HG03520 (cell line): Measurements from ENCODE around the gene FXYD7.
"Not testable (repeated sequence)": the region's sequence is repeated elsewhere in the genome, so short reads cannot be mapped to it uniquely, and the experiment has no call there.

Experiments
- ATAC-seq: cut with Tn5 transposase; IDR thresholded peaks from one replicate; pipeline ENCODE4 v1.9.1; 2021; ENCODE audit warnings: mild to moderate bottlenecking, moderate library complexity; ENCODE audit not compliant: unreplicated experiment

FXYD7 gene

GRCh38 chr19:35194012-35194984 lies 51.2 kb downstream of the FXYD7 start:
- no peak for ATAC-seq

- ATAC-seq, result no peak
Observed at GRCh38 chr19:35195830-35196229, 52.8 kb downstream of the FXYD7 start.

DNA sequence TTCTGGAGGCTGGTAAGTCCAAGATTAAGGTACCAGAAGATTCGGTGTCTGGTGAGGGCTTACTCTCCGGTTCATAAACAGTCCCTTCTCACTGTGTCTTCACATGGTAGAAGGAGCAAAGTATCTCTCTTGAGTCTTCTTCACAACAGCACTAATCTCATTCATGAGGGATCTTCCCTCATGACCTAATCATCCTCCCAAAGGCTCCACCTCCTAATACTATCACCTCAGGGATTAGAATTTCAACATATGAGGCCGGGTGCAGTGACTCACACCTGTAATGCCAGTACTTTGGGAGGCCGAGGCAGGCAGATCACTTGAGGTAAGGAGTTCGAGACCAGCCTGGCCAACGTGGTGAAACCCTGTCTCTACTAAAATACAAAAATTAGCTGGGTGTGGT lies 53.8 kb downstream of the FXYD7 start:
- not testable (repeated sequence) for ATAC-seq

- no peak for ATAC-seq
Observed at GRCh38 chr19:35199481-35199880, 56.4 kb downstream of the FXYD7 start.

GRCh38 chr19:35202722-35203688 lies 60.0 kb downstream of the FXYD7 start:
- no peak for ATAC-seq
